HUES6 (cell line): ENCODE measurements around the gene TRMT11.

Experiments
- H3K27ac ChIP-seq: 2 replicates; pipeline ENCODE4 v1.7.0; 2013; ENCODE audit warnings: low read depth, mild to moderate bottlenecking, low read length, inconsistent platforms
- H3K27me3 ChIP-seq: 2 replicates; pipeline ENCODE4 v1.6.1; 2013; ENCODE audit warnings: low read length; ENCODE audit not compliant: control insufficient read depth, insufficient read depth
- H3K36me3 ChIP-seq: 2 replicates; pipeline ENCODE4 v1.6.1; 2013; ENCODE audit warnings: low read length; ENCODE audit not compliant: control insufficient read depth, insufficient read depth
- H3K4me1 ChIP-seq: 2 replicates; pipeline ENCODE4 v1.6.1; 2013; ENCODE audit warnings: low read length; ENCODE audit not compliant: control insufficient read depth, insufficient read depth
- H3K4me3 ChIP-seq: 2 replicates; pipeline ENCODE4 v1.5.1; 2013; ENCODE audit warnings: low read depth, low read length
- H3K9ac ChIP-seq: one replicate; pipeline ENCODE4 v1.6.1; 2013; ENCODE audit warnings: mild to moderate bottlenecking, low read length
- H3K9me3 ChIP-seq: 2 replicates; pipeline ENCODE4 v1.6.1; 2013; ENCODE audit warnings: low read depth, low read length; ENCODE audit not compliant: control insufficient read depth, insufficient read depth

Gene TRMT11

DNA sequence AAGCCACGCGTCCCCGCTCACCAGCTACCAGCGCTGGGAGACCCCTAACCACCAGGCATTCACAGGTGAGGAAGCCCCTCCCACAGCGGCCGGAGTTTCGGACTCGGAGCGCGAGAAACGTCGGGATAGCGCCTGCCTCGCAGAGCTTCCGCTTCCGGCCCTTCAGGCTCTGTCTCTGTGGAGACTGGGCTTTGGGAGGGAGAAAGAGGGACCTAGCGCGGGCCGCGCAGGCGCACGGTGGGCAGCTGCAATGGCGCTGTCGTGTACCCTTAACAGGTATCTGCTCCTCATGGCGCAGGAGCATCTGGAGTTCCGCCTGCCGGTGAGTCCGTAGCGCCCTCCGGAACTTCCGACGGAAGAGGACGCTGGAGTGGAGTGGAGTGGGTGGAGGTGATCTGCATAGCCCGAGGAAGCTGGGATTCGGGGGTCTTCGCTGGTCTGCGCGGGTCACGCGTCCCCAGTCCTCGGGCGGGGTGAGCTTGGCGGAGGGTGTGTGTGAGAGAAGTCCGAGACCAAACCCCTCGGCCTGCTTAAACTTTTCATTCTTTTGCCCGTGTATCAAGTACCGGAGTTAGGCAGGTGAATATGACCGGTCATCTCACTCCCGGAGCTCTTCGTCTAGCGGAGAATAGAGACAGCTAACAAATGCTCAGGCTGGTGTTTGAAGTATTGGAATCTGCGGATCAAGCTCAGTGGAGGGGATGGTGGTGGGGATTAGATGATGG, at the start of gene TRMT11:
TRMT11 (plus strand) TSS at position 240 of the 725 bp plus-strand sequence; CDS start at position 251, 11 bp downstream.
- peak within 1 kb of the TSS; percentile 91 for H3K4me3 ChIP-seq
- H3K9ac ChIP-seq, result peak within 1 kb of the TSS; percentile 88
- H3K27me3 ChIP-seq, result no peaks in the 10 kb centered on the region
- no peaks in the 10 kb centered on the region for H3K36me3 ChIP-seq
- H3K9me3 ChIP-seq, result no peaks in the 10 kb centered on the region
- peak within 1 kb of the TSS; percentile 71 for H3K27ac ChIP-seq
- H3K4me1 ChIP-seq, result peaks cover 31% of the 10 kb centered on the region

DNA sequence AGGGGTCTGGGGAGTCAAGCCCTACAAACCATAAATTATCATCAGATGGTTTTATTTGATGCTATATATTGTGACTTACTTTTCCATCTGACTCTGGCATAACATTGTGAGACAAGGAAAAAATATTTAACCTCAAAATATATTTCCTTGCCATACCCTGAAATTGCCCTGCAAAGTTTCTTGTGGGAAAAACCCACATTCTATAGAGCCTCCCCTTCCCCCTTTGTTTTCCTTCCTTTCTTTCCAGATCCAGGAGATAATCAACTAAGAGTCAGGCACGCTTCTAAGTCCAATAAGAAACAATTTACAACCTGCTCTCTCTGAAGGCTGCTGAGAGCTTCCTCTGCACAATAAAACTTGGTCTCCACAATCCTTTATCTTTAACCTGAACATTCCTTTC, 47.3 kb upstream of the TRMT11 start:
- Histone ChIP-seq H3K9ac (no peak overlapping the region), H3K4me1 (no peaks in the 10 kb centered on the region; the same call in 1 of the 2 replicates), H3K4me3 (no peak overlapping the region), H3K36me3 (no peaks in the 10 kb centered on the region), H3K27me3 (no peaks in the 10 kb centered on the region), H3K27ac (no peak overlapping the region), H3K9me3 (no peaks in the 10 kb centered on the region)

DNA sequence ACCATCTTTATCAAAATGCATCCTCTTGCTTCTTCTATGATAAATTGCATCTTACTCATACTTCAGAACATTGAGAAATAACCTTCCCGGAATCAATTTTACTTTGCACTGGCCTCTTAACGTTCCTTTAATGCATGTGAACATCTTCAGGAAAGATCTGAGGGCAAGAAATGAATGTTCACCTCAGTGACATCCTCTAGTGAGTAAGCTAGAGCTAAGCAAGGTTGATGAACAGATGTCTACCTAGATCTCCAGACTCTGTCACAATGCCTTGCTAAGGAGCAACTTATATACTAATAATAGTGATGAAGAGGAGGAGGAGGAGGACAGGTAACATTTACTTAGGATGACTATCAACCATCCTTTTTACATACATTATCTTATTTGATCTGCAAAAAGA, 46.5 kb upstream of the TRMT11 start:
- H3K9me3 ChIP-seq, result no peaks in the 10 kb centered on the region
- no peak overlapping the region for H3K4me3 ChIP-seq
- H3K9ac ChIP-seq, result no peak overlapping the region
- H3K36me3 ChIP-seq, result no peaks in the 10 kb centered on the region
- no peaks in the 10 kb centered on the region for H3K27me3 ChIP-seq
- H3K27ac ChIP-seq, result no peak overlapping the region
- H3K4me1 ChIP-seq, result no peaks in the 10 kb centered on the region; the same call in 1 of the 2 replicates

DNA sequence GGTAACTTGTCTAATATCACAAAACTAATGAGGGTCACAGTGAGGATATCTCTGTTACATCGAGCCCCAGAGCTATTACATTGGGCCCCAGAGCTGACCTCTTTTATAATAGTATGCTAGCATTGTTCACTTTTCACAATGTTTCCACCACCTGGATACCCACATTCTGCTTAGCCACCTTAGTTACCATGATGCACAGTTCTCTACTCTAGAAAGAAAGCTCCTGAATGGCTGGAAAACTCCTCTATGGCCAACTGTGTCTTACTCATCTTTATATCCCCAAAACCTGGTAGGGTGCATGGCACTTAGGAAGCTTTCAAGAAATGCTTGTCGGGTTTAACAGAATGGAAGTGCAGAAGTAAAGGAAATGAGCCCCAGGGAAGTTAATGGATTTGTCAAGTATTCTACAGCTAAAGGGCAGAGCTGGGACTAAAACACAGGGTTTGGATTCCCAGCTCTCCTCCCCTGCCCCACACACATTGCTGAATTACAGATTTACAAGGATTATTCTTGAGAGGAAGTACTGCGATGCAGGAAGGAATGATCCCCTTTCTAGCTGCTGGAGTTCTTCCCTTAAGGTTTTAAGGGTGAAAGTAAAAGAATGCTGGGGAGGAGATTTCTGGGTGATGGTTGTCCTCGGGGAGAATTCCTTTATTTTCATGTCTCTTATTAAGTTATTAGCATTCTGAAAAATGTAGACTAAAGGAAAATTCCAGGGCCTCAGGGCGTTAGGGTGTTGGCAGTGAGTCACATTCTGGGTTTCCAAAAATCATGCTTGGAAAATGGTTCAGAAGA, 45.9 kb upstream of the TRMT11 start:
- no peaks in the 10 kb centered on the region; the same call in 1 of the 2 replicates for H3K4me1 ChIP-seq
- no peaks in the 10 kb centered on the region for H3K36me3 ChIP-seq
- H3K9me3 ChIP-seq, result no peaks in the 10 kb centered on the region
- no peak overlapping the region for H3K9ac ChIP-seq
- no peak overlapping the region for H3K4me3 ChIP-seq
- no peaks in the 10 kb centered on the region for H3K27me3 ChIP-seq
- no peak overlapping the region for H3K27ac ChIP-seq

DNA sequence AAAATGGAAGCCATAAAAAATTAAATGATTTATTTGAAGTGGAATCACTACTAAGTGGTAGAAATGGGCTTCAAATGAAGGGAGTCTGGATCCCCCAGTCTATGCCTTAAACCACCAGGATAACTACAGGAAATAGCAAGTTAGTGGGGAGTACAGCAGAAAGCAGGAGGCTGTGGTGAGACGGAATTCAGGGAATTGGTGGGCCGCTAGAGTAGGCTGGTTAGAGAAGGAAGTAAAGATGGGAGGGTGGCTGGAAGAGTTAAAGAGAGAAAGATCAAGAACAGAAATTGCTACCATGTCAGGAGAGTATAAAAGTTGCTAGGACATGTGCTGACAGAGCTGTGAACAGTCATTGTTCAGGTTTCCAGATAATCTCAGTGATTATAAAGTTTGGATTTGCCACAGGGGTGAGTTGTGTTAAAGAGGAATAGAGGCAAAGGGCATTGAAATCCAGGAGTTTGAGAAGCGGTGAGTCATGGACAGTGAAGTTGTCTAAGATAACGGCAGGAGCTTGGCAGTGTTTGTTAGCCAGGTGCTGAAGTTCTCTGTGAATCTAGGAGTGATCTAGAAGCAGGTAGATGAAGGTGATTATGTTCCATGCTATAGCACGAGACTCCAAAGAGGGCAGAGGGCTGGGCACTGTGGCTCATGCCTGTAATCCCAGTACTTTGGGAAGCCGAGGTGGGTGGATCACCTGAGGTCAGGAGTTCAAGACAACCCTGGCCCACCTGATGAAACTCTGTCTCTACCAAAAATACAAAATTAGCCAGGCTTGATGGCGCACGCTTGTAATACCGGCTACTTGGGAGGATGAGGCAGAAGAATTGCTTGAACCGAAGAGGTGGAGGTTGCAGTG, 43.4 kb upstream of the TRMT11 start:
- Histone ChIP-seq H3K27ac (no peak overlapping the region), H3K9ac (no peak overlapping the region)

DNA sequence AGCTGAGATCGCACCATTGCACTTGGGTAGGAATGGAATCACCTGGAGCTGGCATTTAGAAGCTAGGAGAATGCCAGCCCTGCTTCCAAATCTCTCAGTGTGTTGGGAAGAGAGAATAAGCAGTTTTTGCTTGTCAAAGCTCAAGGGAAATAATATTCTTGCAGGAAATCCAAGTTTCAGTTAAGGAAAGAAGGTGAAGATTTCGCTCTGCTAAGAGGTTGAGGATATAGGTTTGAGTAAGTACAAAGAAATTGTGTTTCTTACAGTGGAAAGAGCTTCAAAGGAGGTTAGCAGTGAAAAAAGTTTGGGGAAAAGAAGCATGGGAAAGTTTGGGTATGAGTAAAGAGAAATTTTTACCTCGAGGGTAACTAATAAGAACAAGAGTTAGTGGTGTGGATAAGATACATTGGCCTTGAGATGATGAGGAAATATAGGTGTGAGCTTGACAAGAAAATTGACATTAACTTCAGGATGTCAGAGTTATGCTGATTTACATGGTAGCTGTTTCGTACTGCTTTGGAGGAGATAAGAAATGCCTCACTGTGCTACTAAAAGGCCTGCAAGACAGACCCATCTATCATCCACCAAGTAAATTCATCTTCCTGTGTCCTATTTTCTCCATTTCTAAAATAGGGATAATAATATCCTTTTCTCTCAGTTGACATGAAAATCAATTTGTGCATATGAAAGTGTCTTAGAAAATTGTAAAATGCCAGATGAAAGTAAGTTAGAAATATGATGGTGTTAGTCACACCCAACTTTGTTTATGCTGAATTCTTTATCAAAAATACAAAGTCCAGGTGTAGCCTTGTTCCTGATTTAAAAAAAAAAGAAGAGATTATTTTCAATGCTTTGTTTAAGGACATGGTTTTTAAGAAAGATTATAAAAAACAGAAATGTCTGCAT, 42.6 kb upstream of the TRMT11 start:
- Histone ChIP-seq H3K27me3 (no peaks in the 10 kb centered on the region), H3K4me3 (no peak overlapping the region), H3K9ac (no peak overlapping the region), H3K9me3 (no peaks in the 10 kb centered on the region), H3K36me3 (no peaks in the 10 kb centered on the region), H3K27ac (no peak overlapping the region), H3K4me1 (no peaks in the 10 kb centered on the region; the same call in 1 of the 2 replicates)

More for the DNA sequence above, 43.4 kb upstream of the TRMT11 start:
- H3K36me3 ChIP-seq, result no peaks in the 10 kb centered on the region
- no peaks in the 10 kb centered on the region; the same call in 1 of the 2 replicates for H3K4me1 ChIP-seq
- H3K9me3 ChIP-seq, result no peaks in the 10 kb centered on the region
- no peak overlapping the region for H3K4me3 ChIP-seq
- no peaks in the 10 kb centered on the region for H3K27me3 ChIP-seq

DNA sequence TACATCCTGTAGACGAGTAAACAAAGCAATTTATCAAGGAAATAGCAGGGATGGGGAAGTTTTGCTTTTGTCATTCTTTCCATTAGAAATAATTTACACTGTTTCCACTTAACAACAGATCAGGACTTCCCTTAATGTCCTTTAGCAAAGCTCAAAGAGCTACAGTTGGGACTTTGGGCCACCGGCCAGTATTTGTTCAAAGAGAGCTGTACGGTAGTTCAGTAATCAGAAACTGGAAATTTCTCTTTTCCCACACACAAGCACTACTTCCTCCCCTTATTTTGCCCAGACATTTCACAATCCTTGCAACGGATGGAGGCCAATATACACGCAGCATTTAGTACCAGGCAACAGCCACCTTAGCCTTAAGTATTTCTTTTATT, 41.9 kb upstream of the TRMT11 start:
- Histone ChIP-seq H3K4me1 (no peaks in the 10 kb centered on the region; the same call in 1 of the 2 replicates), H3K27me3 (no peaks in the 10 kb centered on the region), H3K27ac (no peak overlapping the region), H3K4me3 (no peak overlapping the region), H3K9me3 (no peaks in the 10 kb centered on the region), H3K9ac (no peak overlapping the region), H3K36me3 (no peaks in the 10 kb centered on the region)

DNA sequence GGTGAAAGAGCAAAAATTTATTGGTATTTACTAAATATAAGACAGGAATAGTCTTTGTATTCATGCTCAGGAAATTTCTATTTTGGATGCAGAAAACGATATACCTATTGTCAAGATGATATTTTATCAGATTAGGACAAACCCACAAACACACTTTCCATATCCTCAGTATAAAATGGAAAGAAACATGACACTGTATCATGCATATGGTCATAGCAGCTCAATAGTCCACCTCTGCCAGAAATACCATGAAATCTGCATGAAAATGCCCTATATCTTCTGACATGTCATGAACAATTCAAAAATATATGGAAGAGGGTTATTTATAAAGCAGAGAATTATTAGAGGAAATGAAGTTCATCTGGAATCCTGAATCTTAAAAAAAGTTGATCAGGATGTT, 41.4 kb upstream of the TRMT11 start:
- H3K27ac ChIP-seq, result no peak overlapping the region
- no peaks in the 10 kb centered on the region for H3K36me3 ChIP-seq
- no peaks in the 10 kb centered on the region for H3K27me3 ChIP-seq
- H3K9me3 ChIP-seq, result no peaks in the 10 kb centered on the region
- H3K4me1 ChIP-seq, result peaks cover 2% of the 10 kb centered on the region; the same call in 1 of the 2 replicates
- H3K9ac ChIP-seq, result no peak overlapping the region
- no peak overlapping the region for H3K4me3 ChIP-seq

DNA sequence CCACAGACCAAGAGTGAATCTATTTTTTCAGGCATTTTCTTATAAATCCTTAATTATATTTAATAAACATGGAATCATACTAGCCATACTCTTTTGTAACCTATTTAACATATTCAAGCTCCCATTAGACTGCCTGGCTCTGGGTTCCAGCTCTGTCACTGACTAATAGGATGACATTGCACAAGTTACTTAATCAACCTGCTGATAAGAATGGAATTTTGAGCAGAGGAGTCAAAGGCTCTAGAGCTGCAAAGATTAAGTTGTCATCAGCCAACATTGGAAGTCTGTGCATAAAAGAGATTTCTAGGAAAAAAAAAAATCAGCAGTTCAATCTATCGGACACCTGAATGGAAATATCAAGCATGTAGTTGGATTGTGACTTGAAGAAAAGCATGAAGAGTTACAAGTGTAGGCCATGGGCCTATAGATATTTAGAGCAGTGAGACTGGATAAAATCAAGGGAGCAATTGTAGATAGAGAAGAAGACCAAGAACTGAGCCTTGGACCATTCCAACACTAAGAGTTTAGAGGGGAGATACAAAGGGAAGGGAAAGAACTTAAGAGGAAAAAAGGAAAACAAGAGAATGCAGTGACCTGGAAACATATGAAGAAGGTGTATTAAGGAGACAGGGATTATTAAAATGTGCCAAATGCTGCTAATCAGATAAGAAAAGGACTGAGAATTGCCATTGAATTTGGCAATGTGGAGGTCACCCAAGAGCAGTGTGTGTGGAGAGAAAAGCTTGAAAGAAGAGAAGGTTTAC, 40.8 kb upstream of the TRMT11 start:
- Histone ChIP-seq H3K27ac (no peak overlapping the region), H3K9ac (no peak overlapping the region)

More for the DNA sequence above, 40.8 kb upstream of the TRMT11 start:
- H3K27me3 ChIP-seq, result no peaks in the 10 kb centered on the region
- H3K36me3 ChIP-seq, result no peaks in the 10 kb centered on the region
- no peaks in the 10 kb centered on the region for H3K9me3 ChIP-seq
- H3K4me3 ChIP-seq, result no peak overlapping the region
- H3K4me1 ChIP-seq, result peaks cover 2% of the 10 kb centered on the region; the same call in 1 of the 2 replicates
